MCF 10A (cell line): Measurements from ENCODE around the gene FBXW11. TPM values are rescaled to one million over a fixed set of nuclear protein-coding genes. Genes with fewer than 3 reads are reported as not detected.
"Not testable (repeated sequence)": the region's sequence is repeated elsewhere in the genome, so short reads cannot be mapped to it uniquely, and the experiment has no call there.

Source experiments
- BruUV-seq: library from RNA; stranded (reverse); fragments of 400-500 nt; replicated peaks from 2 replicates; lab custom pipeline; 2021; lab: Mats Ljungman, UMichigan
- CTCF ChIA-PET: fragments of 300-600 bp; sonication (Branson Sonifier 250); formaldehyde crosslinking; extraction: SDS; loops from one replicate; lab custom pipeline; 2021; ENCODE audit warnings: antibody characterized with exemption, inconsistent platforms; lab: Yijun Ruan, JAX
- POLR2A ChIA-PET: fragments of 300-600, 350-650 bp; sonication (Branson Sonifier 250); formaldehyde crosslinking; extraction: SDS; loops from one replicate; lab custom pipeline; 2020; ENCODE audit warnings: antibody characterized with exemption, inconsistent platforms; lab: Yijun Ruan, JAX
- DNase-seq: peaks from one replicate; pipeline ENCODE4 v3.0.0-alpha.2; 2018; ENCODE audit not compliant: unreplicated experiment
- H3K27ac Mint-ChIP-seq: one replicate; pipeline ENCODE4 v1.8.0; 2022; ENCODE audit warnings: mild to moderate bottlenecking, low read depth, mixed read lengths; ENCODE audit not compliant: unreplicated experiment
- H3K27me3 Mint-ChIP-seq: one replicate; pipeline ENCODE4 v1.8.0; 2022; ENCODE audit warnings: mixed read lengths; ENCODE audit not compliant: insufficient read depth, unreplicated experiment
- H3K36me3 Mint-ChIP-seq: one replicate; pipeline ENCODE4 v1.8.0; 2022; ENCODE audit warnings: mild to moderate bottlenecking, moderate library complexity, mixed read lengths; ENCODE audit not compliant: insufficient read depth, unreplicated experiment
- H3K4me1 Mint-ChIP-seq: one replicate; pipeline ENCODE4 v1.8.0; 2022; ENCODE audit warnings: mixed read lengths; ENCODE audit not compliant: insufficient read depth, unreplicated experiment
- H3K4me3 Mint-ChIP-seq: one replicate; pipeline ENCODE4 v1.8.0; 2022; ENCODE audit warnings: mild to moderate bottlenecking, moderate library complexity, mixed read lengths; ENCODE audit not compliant: unreplicated experiment
- H3K9me3 Mint-ChIP-seq: one replicate; pipeline ENCODE4 v1.8.0; 2022; ENCODE audit warnings: mixed read lengths; ENCODE audit not compliant: unreplicated experiment
- CTCF ChIP-seq: fragments of 200-600 bp; IDR thresholded peaks from one replicate; pipeline ENCODE4 v1.8.0; 2022; ENCODE audit warnings: antibody characterized with exemption, mild to moderate bottlenecking; ENCODE audit not compliant: unreplicated experiment
- intact Hi-C: fragments of 100-400 bp; cut with micrococcal nuclease; formaldehyde crosslinking; loops from 2 replicates; pipeline ENCODE4 v1.14.1; 2022
- total RNA-seq: library from RNA; stranded (reverse); gene quantifications from 2 replicates; pipeline ENCODE4 v1.2.3, GENCODE V29; 2022

Gene FBXW11
- total RNA-seq, 1 experiment from 2014 or later, result 64.7 TPM

- no peak overlapping the region for H3K27ac Mint-ChIP-seq
- no TSS peak for BruUV-seq
- TF ChIP-seq CTCF, result no peak
- POLR2A ChIA-PET, result no interaction called here
- no peak overlapping the region for H3K4me3 Mint-ChIP-seq
- CTCF ChIA-PET, result interaction anchor here (0.5 to 1.3 kb wide), 7 partner anchors 12 to 1066 kb away, joined by 3 to 6 read pairs (median 3); no protein-coding TSS in a partner anchor
- H3K4me1 Mint-ChIP-seq, result peaks cover 21% of the 10 kb centered on the region
- no peaks in the 10 kb centered on the region for H3K36me3 Mint-ChIP-seq
- no peaks in the 10 kb centered on the region for H3K27me3 Mint-ChIP-seq
- DNase-seq, result no peak
- intact Hi-C loops, result no loop called here
- H3K9me3 Mint-ChIP-seq, result no peaks in the 10 kb centered on the region
Observed at GRCh38 chr5:171924493-171925122, 81.8 kb downstream of the FBXW11 start.

- CTCF ChIA-PET, result interaction anchor here (0.6 to 4.7 kb wide), 6 partner anchors 9 to 365 kb away, joined by 3 to 21 read pairs (median 9); no protein-coding TSS in a partner anchor
- H3K27me3 Mint-ChIP-seq, result no peaks in the 10 kb centered on the region
Observed at GRCh38 chr5:171920765-171921391, 85.6 kb downstream of the FBXW11 start.

GRCh38 chr5:171915700-171916099, 90.7 kb downstream of the FBXW11 start:
- CTCF ChIA-PET, result interaction anchor here (0.6 to 3.4 kb wide), 3 partner anchors 7 to 150 kb away, joined by 4 to 12 read pairs (median 4); no protein-coding TSS in a partner anchor
- H3K27ac Mint-ChIP-seq, intact Hi-C loops: not testable (repeated sequence)

More at GRCh38 chr5:171920765-171921391, 85.6 kb downstream of the FBXW11 start:
- intact Hi-C loops, result no loop called here
- POLR2A ChIA-PET, result interaction anchor here (0.7 to 2.0 kb wide), 3 partner anchors 13 to 86 kb away, joined by 3 to 8 read pairs (median 3); partner anchors contain the start of gene FBXW11
- H3K4me3 Mint-ChIP-seq, result no peak overlapping the region
- TF ChIP-seq CTCF, result no peak
- peaks cover under 1% of the 10 kb centered on the region for H3K36me3 Mint-ChIP-seq
- H3K27ac Mint-ChIP-seq, result no peak overlapping the region
- BruUV-seq, result no TSS peak
- H3K9me3 Mint-ChIP-seq, result no peaks in the 10 kb centered on the region
- H3K4me1 Mint-ChIP-seq, result peaks cover 14% of the 10 kb centered on the region
- no peak for DNase-seq

GRCh38 chr5:171914726-171915338, 91.6 kb downstream of the FBXW11 start:
- BruUV-seq, result no TSS peak
- ChIA-PET CTCF (interaction anchor here (0.6 to 1.2 kb wide), 6 partner anchors 9 to 431 kb away, joined by 3 to 10 read pairs (median 4); no protein-coding TSS in a partner anchor), POLR2A (interaction anchor here (1.0 to 1.5 kb wide), 2 partner anchors 90 to 92 kb away, joined by 6 read pairs; partner anchors contain the start of gene FBXW11)
- Mint-ChIP-seq H3K9me3 (no peaks in the 10 kb centered on the region), H3K27me3 (no peaks in the 10 kb centered on the region), H3K27ac (no peak overlapping the region), H3K4me1 (peaks cover 27% of the 10 kb centered on the region), H3K4me3 (no peak overlapping the region), H3K36me3 (peaks cover 24% of the 10 kb centered on the region)
- DNase-seq, result no peak
- intact Hi-C loops, result loop anchor here (5.0 kb wide), 1 partner anchor 187 kb away; no protein-coding TSS in a partner anchor
- TF ChIP-seq CTCF, result no peak

More at GRCh38 chr5:171915700-171916099, 90.7 kb downstream of the FBXW11 start:
- POLR2A ChIA-PET, result interaction anchor here (1.5 kb wide), 1 partner anchor 89 kb away, joined by 6 read pairs; no protein-coding TSS in a partner anchor
- not testable (repeated sequence) for H3K4me3 Mint-ChIP-seq, H3K9me3 Mint-ChIP-seq, DNase-seq, H3K27me3 Mint-ChIP-seq, BruUV-seq
- H3K4me1 Mint-ChIP-seq, result peaks cover 27% of the 10 kb centered on the region
- H3K36me3 Mint-ChIP-seq, result peaks cover 17% of the 10 kb centered on the region
